H9 (cell line): ENCODE measurements around the gene BPIFB3. TPM values are rescaled to one million over a fixed set of nuclear protein-coding genes. Genes with fewer than 3 reads are reported as not detected.

Source experiments
- DNase-seq: peaks from one replicate; pipeline ENCODE4 v3.0.0-alpha.2; 2017
- H2AFZ ChIP-seq: one replicate; pipeline ENCODE4 v1.6.1; 2013; ENCODE audit warnings: mild to moderate bottlenecking, low read length, control low read depth, moderate library complexity
- H2AK5ac ChIP-seq: 2 replicates; pipeline ENCODE4 v1.6.1; 2013; ENCODE audit warnings: low read length, control low read depth, mixed read lengths; ENCODE audit not compliant: insufficient read length
- H2BK120ac ChIP-seq: one replicate; pipeline ENCODE4 v1.6.1; 2013; ENCODE audit warnings: low read depth, mild to moderate bottlenecking, low read length, control low read depth, inconsistent platforms; ENCODE audit not compliant: poor library complexity, severe bottlenecking
- H2BK12ac ChIP-seq: 2 replicates; pipeline ENCODE4 v1.6.1; 2013; ENCODE audit warnings: low read length, control low read depth, mixed read lengths, low read depth; ENCODE audit not compliant: insufficient read length
- H2BK15ac ChIP-seq: 2 replicates; pipeline ENCODE4 v1.6.1; 2013; ENCODE audit warnings: low read depth, low read length, control low read depth
- H2BK20ac ChIP-seq: one replicate; pipeline ENCODE4 v1.6.1; 2013; ENCODE audit warnings: low read depth, mild to moderate bottlenecking, low read length, control low read depth, inconsistent platforms; ENCODE audit not compliant: poor library complexity, severe bottlenecking
- H2BK5ac ChIP-seq: 2 replicates; pipeline ENCODE4 v1.6.1; 2013; ENCODE audit warnings: low read length, control low read depth, mixed read lengths; ENCODE audit not compliant: insufficient read length
- H3K14ac ChIP-seq: 2 replicates; pipeline ENCODE4 v1.6.1; 2013; ENCODE audit warnings: low read length, control low read depth; ENCODE audit not compliant: insufficient read depth
- H3K18ac ChIP-seq: 2 replicates; pipeline ENCODE4 v1.6.1; 2013; ENCODE audit warnings: low read depth, mild to moderate bottlenecking, mixed read lengths, low read length, control low read depth; ENCODE audit not compliant: insufficient read length
- H3K23ac ChIP-seq: 2 replicates; pipeline ENCODE4 v1.6.1; 2013; ENCODE audit warnings: low read length, control low read depth, mixed read lengths, low read depth; ENCODE audit not compliant: insufficient read length
- H3K23me2 ChIP-seq: 2 replicates; pipeline ENCODE4 v1.6.1; 2013; ENCODE audit warnings: low read depth, mild to moderate bottlenecking, mixed read lengths, low read length, control low read depth; ENCODE audit not compliant: insufficient read length, poor library complexity, severe bottlenecking
- H3K27ac ChIP-seq: 2 replicates; pipeline ENCODE4 v1.5.1; 2013; ENCODE audit warnings: low read length, control low read depth, mixed read lengths, low read depth; ENCODE audit not compliant: insufficient read length
- H3K27me3 ChIP-seq: 2 replicates; pipeline ENCODE4 v1.6.1; 2013; ENCODE audit warnings: low read length, control low read depth, inconsistent platforms; ENCODE audit not compliant: insufficient read depth
- H3K4ac ChIP-seq: 2 replicates; pipeline ENCODE4 v1.6.1; 2013; ENCODE audit warnings: low read depth, mild to moderate bottlenecking, control low read depth, inconsistent platforms, low read length, moderate library complexity
- H3K4me1 ChIP-seq: 2 replicates; pipeline ENCODE4 v1.6.1; 2013; ENCODE audit warnings: low read length, control low read depth, inconsistent platforms; ENCODE audit not compliant: insufficient read depth
- H3K4me2 ChIP-seq: 2 replicates; pipeline ENCODE4 v1.6.1; 2013; ENCODE audit warnings: low read length, control low read depth, mixed read lengths; ENCODE audit not compliant: insufficient read length, insufficient read depth
- H3K56ac ChIP-seq: 2 replicates; pipeline ENCODE4 v1.6.1; 2013; ENCODE audit warnings: low read depth, mild to moderate bottlenecking, mixed read lengths, low read length, control low read depth; ENCODE audit not compliant: insufficient read length
- H3K79me1 ChIP-seq: 2 replicates; pipeline ENCODE4 v1.6.1; 2013; ENCODE audit warnings: low read depth, mild to moderate bottlenecking, moderate library complexity, low read length, control low read depth, inconsistent platforms; ENCODE audit not compliant: insufficient read depth, poor library complexity, severe bottlenecking
- H3K79me2 ChIP-seq: 2 replicates; pipeline ENCODE4 v1.6.1; 2013; ENCODE audit warnings: low read length, control low read depth, inconsistent platforms; ENCODE audit not compliant: insufficient read depth
- H3K9ac ChIP-seq: 2 replicates; pipeline ENCODE4 v1.6.1; 2013; ENCODE audit warnings: low read length, control low read depth, mixed read lengths; ENCODE audit not compliant: insufficient read length; ENCODE audit errors: extremely low read depth
- H3K9me3 ChIP-seq: one replicate; pipeline ENCODE4 v1.6.1; 2013; ENCODE audit warnings: low read depth, low read length, inconsistent platforms; ENCODE audit not compliant: control insufficient read depth
- H3T11ph ChIP-seq: one replicate; pipeline ENCODE4 v1.6.1; 2013; ENCODE audit warnings: mild to moderate bottlenecking, low read length, control low read depth, inconsistent platforms
- H4K20me1 ChIP-seq: one replicate; pipeline ENCODE4 v1.6.1; 2013; ENCODE audit not compliant: control insufficient read depth, insufficient read length, insufficient read depth
- H4K5ac ChIP-seq: 2 replicates; pipeline ENCODE4 v1.6.1; 2013; ENCODE audit warnings: low read depth, mild to moderate bottlenecking, mixed read lengths, low read length, control low read depth; ENCODE audit not compliant: insufficient read length
- H4K8ac ChIP-seq: replicated peaks from 2 replicates; pipeline ENCODE4 v1.6.1; 2013; ENCODE audit warnings: low read length, control low read depth, mixed read lengths, low read depth; ENCODE audit not compliant: insufficient read length
- H4K91ac ChIP-seq: 2 replicates; pipeline ENCODE4 v1.6.1; 2013; ENCODE audit warnings: low read depth, mild to moderate bottlenecking, moderate library complexity, mixed read lengths, low read length, control low read depth; ENCODE audit not compliant: insufficient read length
- H3K27ac Mint-ChIP-seq, 3 experiments: 2 replicates in 2 of 3; 3 replicates in 1 of 3; pipeline ENCODE4 v1.8.0; 2020 to 2021; ENCODE audit warnings: mixed read lengths in 3 of 3, mild to moderate bottlenecking in 1 of 3, moderate library complexity in 1 of 3
- H3K27me3 Mint-ChIP-seq: 2 replicates; pipeline ENCODE4 v1.8.0; 2021; ENCODE audit warnings: low read depth, mild to moderate bottlenecking, moderate library complexity, mixed read lengths
- H3K36me3 Mint-ChIP-seq, 3 experiments: 2 replicates in 2 of 3; 3 replicates in 1 of 3; pipeline ENCODE4 v1.8.0; 2020 to 2021; ENCODE audit warnings: low read depth in 3 of 3, mixed read lengths in 3 of 3; ENCODE audit not compliant: insufficient read depth in 1 of 3
- H3K4me1 Mint-ChIP-seq, 2 experiments: 2 replicates each; pipeline ENCODE4 v1.8.0; 2020; ENCODE audit warnings: mixed read lengths in 2 of 2
- H3K4me3 Mint-ChIP-seq, 2 experiments: 2 replicates in 1 of 2; 3 replicates in 1 of 2; pipeline ENCODE4 v1.8.0; 2020 to 2021; ENCODE audit warnings: mild to moderate bottlenecking in 2 of 2, mixed read lengths in 2 of 2, moderate library complexity in 1 of 2
- H3K9me3 Mint-ChIP-seq, 2 experiments: 2 replicates in 1 of 2; 3 replicates in 1 of 2; pipeline ENCODE4 v1.8.0; 2020; ENCODE audit warnings: mild to moderate bottlenecking in 2 of 2, mixed read lengths in 2 of 2, moderate library complexity in 1 of 2
- CTCF ChIP-seq: fragments of 200-600 bp; sonication (generic); conservative IDR thresholded peaks from 3 replicates; pipeline ENCODE4 v1.8.0; 2021; ENCODE audit warnings: antibody characterized with exemption, mild to moderate bottlenecking
- whole genome bisulfite sequencing: extraction: QIAGEN DNeasy Blood & Tissue Kit; methylation state at CpG from one replicate; pipeline ENCODE4 v1.1.7; 2013; ENCODE audit warnings: missing lambda C conversion rate, low lambda C conversion rate, mixed read lengths; ENCODE audit not compliant: insufficient read length; ENCODE audit errors: extremely low coverage; 5-methylcytosine and 5-hydroxymethylcytosine counted together
- total RNA-seq: library from RNA; stranded (reverse); gene quantifications from 2 replicates; pipeline ENCODE4 v1.2.1, GENCODE V29; 2021

The BPIFB3 gene
- total RNA-seq, 1 experiment from 2014 or later = not detected

DNA sequence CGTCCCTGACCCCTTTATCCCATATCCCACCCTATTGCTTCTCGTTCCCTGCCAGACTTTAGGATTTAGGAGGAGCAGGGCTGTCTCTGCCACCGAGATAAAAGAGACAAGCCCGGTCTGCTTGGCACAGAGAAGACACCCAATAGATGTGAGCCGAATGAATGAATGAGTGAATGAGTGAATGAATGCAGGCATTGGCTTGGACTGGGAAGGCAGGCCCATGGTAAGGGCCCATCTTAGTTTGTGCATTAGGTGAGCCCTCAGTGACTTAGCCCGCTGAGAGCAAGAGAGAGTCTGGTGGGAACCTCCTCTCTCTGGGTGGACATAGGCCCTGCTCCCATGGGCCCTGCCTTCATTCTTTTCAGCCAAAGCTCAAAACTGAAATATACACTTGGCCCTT is 23.1 kb upstream of the BPIFB3 start:
- H3K79me2 ChIP-seq = no peaks in the 10 kb centered on the region
- no peak overlapping the region for H4K5ac ChIP-seq
- H3K56ac ChIP-seq = no peak overlapping the region
- no peak overlapping the region for H4K91ac ChIP-seq
- no peak overlapping the region for H2BK12ac ChIP-seq
- no peak overlapping the region for H3K27ac Mint-ChIP-seq
- H3K9ac ChIP-seq = no peak overlapping the region
- no peaks in the 10 kb centered on the region for H3K4me1 ChIP-seq
- no peaks in the 10 kb centered on the region for H3K36me3 Mint-ChIP-seq
- H3K27me3 Mint-ChIP-seq = peaks cover 17% of the 10 kb centered on the region
- H4K8ac ChIP-seq = no peak overlapping the region
- no peak overlapping the region for H2AFZ ChIP-seq
- WGBS = no CpG with 5 or more reads among the region's 6 CpGs
- no peaks in the 10 kb centered on the region for H3K79me1 ChIP-seq
- no peak overlapping the region for H2BK120ac ChIP-seq
- no peak for TF ChIP-seq CTCF
- H3K14ac ChIP-seq = no peak overlapping the region
- no peak overlapping the region for H3K23ac ChIP-seq
- H3K9me3 ChIP-seq = no peaks in the 10 kb centered on the region
- H3K4me2 ChIP-seq = no peak overlapping the region
- no peaks in the 10 kb centered on the region for H4K20me1 ChIP-seq
- no peak overlapping the region for H3K27ac ChIP-seq
- DNase-seq = no peak
- H3K4me3 Mint-ChIP-seq = no peak overlapping the region
- no peaks in the 10 kb centered on the region for H3K27me3 ChIP-seq
- no peak overlapping the region for H3K18ac ChIP-seq
- no peak overlapping the region for H2BK5ac ChIP-seq
- H3T11ph ChIP-seq = no peak overlapping the region
- no peak overlapping the region for H2BK20ac ChIP-seq
- H3K9me3 Mint-ChIP-seq = peaks cover 2 to 4% of the 10 kb centered on the region in 2 experiments; a peak in 2 of 5 replicates
- peaks cover 0 to 2% of the 10 kb centered on the region in 2 experiments; a peak in 1 of 4 replicates for H3K4me1 Mint-ChIP-seq
- no peak overlapping the region for H2BK15ac ChIP-seq
- no peak overlapping the region for H3K4ac ChIP-seq
- H2AK5ac ChIP-seq = no peak overlapping the region
- no peaks in the 10 kb centered on the region for H3K23me2 ChIP-seq
